Activated CD8-positive, alpha-beta memory T cell treated with anti-CD3 and anti-CD28 coated beads for 24 hours (primary cell): Measurements from ENCODE around the gene NIPAL1.
"Not testable (repeated sequence)": the region's sequence is repeated elsewhere in the genome, so short reads cannot be mapped to it uniquely, and the experiment has no call there.

Experiments used
- DNase-seq: peaks from one replicate; pipeline ENCODE4 v3.0.0-alpha.2; 2020

The NIPAL1 gene

DNA sequence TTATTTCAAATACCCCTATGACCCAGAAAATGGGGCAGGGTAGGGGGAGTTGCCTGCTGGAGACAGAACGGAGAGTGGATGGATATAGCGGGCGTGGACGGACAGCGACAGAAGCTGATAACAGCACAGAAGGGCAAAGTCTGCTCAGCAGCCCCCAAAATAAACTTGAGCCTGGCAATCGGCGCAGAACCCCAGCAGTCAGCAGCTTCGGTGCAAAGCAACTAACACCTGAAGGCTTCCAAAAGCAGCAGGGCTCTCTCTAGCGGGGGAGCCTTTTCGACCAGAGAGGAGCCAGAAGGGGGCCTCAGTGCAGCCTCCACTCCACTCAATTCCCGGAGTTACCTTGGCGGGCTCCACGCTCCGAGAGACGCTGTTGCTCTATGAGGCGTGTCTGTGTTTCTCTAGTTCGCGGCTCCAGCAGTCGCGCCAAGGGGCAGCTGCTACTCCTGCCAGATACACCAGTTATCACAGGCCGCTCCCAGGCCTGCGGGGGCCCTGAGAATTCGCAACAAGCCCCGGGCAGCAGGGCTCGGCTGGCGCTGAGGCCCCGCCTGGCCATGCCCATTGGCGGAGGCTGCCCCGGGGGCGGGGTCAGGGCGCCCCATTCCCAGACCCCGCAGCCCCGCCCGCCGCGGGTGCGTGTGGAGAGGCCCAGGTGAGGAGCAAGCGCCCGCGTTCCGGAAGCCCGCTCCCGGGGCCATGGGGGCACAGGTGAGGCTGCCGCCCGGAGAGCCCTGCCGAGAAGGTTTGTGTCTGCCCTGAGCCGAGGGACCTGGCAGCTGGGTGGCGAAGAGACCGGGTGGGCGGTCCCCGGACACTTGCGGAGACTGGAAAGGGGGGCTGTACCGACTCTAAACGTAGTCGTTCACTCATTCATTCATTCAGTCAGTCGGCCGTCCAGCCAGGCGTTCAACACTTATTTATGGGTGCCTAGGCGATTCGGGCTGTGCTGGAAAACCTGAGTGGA, at the start of gene NIPAL1, which contains the start of gene CNGA1:
NIPAL1 (plus strand) TSS at position 632 of the 967 bp plus-strand sequence; CDS start at position 700, 68 bp downstream.
CNGA1 (minus strand) TSS at position 541 of the 967 bp plus-strand sequence. CDS start 63,992 bp downstream, outside the sequence.
- peak; percentile 90 for DNase-seq

DNA sequence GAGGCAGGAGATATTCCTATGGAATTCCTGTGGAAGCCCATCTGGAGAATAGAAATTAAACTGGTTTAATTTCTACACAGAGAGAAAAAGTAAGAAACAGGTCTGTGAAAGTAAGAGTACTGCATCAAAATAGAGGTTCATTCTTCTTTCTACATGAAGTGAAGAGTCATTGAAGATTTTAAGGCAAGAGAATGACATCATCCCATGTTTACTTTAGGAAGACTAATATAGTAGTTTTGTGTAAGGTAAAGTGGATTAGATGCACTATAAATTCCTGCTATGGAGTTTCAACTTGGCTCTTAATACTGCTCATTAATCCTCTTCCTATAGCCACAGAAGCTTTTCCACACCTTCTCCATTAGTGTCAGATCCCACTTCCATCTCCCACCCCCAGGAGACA, 47.7 kb upstream of the NIPAL1 start:
- no peak for DNase-seq

DNA sequence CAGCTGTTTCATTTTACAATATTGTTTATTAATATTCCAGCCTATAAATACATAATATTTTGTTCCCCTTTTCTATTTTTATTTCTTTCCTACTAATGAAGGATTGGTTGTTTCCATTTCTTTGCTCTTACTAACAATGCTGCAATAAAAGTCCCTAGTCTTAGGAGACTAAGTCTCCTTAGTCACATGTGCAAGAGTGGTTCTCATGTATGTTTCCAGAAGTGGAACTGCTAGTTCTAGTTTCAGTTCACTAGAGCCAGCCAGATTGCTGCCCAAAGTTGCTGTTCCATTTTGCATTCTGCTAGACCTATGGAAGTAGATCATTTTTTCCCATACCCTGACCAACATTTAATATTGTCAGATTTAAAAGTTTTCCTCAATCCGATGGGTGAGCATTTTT, 44.4 kb upstream of the NIPAL1 start:
- DNase-seq, result no peak

DNA sequence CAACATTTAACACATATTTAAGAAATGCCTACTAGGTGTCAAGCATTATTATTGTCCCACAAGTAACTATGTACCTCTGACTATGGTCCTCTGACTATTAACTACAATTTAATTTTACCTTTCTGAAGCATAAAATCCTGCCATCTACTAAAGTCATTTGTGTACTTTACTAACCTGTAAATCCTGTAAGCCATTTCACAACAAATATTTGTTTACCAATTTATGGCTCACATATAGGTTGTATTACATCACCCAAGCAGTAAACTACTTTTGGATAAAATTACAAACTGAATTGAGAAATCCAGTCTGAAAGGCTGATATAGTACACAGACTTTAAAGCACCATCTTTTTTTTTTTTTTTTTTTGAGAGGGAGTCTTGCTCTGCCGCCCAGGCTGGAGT, 43.9 kb upstream of the NIPAL1 start:
- DNase-seq, result no peak

DNA sequence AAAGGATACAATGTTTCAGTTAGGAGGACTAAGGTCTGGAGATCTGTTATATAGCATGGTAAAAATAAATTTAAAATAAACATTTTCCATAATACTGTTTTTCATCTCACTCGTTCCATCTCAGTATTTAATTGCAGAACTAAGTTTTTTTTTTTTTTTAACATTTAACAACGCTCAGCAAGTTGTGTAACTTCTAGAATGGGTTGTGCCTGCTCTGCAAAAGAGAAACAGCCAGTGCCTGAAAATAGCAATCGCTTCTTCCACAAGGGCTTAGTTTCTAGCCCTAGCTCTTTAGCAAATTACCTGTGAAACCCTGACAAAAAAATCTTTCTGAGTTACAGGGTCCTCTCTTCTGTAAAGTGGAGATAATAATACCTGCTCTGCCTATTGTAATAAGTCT, 42.0 kb upstream of the NIPAL1 start:
- no peak for DNase-seq

DNA sequence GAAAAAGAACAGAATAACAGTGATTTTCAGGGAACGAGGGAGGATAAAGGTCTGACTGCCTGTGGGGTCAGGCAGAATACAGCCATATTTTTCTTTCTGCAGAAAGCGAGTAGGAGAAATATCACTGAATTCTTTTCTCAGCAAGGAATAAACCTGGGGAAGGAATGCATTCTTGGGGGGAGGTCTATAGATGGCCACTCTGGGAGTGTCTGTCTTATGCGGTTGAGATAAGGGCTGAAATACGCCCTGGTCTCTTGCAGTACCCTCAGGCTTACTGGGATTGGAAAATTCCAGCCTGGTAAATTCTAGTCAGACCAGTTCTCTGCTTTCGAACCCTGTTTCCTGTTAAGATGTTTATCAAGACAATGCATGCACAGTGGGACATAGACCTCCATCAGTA, 26.4 kb upstream of the NIPAL1 start:
- no peak for DNase-seq

DNA sequence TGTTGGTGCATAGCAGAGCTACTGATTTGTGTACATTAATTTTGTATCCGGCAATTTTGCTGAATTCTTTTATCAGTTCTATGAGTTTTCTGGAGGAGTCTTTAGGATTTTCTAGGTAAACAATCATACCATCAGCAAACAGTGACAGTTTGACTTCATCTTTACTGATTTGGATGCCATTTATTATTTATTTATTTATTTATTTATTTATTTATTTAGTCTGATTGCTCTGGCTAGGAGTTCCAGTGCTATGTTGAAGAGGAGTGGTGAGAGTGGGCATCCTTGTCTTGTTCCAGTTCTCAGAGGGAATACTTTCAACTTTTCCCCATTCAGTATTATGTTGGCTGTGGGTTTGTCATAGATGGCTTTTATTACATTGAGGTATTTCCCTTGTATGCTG, 24.1 kb upstream of the NIPAL1 start:
- not testable (repeated sequence) for DNase-seq

DNA sequence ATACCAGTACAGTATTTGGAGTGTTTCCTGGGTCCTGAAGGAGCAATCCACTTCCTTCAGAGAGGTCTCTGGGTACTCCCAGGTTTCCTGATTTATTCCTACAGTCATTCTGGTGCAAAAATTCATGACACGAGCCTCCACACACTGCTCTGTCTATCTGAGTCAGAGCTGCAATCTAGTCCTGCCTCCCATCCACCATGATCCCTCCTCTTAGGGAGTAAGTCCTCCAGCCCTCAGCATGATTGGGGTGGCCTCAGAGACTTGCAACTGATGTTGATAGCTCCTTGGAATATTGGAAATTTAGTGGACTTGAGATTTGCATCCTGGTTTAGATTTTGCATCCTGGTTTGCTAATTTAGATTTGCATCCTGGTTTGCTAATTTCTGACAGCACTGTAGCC, 20.6 kb upstream of the NIPAL1 start:
- no peak for DNase-seq

DNA sequence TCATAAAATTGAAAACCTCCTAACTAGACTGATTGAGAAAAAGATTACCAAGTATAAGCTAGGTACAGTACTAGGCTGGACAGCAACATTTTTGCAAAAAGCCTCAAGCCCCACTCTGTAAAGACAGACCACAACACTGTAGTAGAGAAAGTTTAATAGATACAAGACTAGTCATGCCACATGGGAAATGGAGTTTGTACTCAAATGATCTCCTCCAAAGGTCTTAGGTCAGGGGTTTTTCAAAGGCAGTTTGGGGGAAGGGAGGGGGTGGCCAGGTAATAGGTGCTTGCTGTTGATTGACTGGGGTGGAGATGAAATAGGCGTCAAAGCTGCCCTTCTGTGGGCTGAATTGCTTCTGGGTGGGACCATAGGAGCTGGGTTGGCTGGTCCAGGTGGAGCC, 14.3 kb upstream of the NIPAL1 start:
- DNase-seq, result no peak

DNA sequence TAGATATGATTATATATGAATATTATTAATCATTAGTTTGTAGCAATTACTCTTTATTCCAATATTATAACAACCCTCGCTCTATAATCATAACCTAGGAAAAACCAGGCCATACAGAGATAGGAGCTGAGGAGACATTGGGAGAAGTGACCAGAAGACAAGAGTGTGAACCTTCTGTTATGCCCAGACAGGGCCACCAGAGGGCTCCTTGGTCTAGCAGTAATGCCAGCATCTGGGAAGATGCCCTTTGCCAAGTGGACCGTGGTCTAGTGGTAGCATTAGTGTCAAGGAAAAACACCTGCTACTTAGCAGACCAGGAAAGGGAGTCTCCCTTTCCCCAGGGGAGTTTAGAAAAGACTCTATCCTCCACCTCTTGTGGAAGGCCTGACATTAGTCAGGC, 13.0 kb upstream of the NIPAL1 start:
- peak; percentile 67 for DNase-seq

DNA sequence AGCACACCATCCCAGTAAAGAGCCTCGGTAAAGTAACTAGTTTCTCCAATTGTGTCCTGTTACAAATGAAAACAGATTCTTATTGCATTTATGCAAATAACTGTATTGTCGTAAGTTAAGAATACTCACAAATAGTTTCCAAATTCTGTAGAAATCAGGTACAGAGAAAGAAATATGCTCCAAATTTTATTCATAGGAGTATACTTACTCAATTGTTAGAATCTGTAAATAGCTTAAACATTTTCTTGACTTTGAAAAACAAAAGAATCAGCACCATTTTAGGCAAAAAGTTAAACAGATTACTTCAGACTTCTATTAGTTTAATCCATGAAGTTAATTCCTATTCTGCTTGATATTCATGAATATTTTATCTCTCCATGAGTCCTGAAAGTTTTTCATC, 10.8 kb upstream of the NIPAL1 start:
- no peak for DNase-seq

DNA sequence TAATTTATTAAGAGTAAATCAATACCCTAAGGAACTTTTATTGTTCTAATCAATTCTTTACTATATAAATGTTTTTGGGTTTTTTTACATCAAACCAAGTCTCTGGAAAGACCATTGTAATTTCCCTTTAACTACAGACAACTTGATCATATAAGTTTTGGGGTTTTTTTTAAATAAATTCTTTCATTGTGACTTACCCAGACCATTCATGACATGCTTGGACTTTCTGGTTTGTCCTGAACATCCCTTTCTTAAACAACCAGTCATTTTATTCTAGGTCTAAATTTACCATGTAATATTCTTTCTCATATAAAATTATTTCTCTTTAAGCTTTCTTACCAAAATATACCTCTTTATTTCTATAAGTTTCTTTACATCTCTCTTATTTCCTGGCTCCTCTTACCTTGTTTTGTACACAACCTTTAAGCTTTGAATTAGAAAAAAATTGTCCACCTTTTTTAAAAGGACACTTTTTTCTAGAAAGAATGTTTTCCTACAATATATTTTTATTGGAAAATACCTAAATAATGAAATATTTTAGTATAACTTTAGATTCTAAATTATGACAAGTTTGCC, 8.5 kb upstream of the NIPAL1 start:
- no peak for DNase-seq

DNA sequence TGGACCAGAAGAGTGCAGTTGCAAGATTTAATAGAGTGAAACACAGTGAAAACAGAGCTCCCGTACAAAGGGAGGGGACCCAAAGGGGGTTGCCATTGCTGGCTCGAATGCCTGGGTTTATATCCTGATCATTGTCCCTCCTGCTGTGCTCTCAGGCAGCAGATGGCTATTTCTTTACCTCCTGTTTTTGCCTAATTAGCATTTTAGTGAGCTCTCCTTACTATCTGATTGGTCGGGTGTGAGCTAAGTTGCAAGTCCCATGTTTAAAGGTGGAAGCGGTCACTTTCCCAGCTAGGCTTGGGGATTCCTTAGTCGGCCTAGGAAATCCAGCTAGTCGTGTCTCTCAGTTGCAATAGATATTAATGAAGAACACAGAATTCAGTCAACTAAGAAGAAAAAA, 5.7 kb upstream of the NIPAL1 start:
- DNase-seq, result not testable (repeated sequence)

DNA sequence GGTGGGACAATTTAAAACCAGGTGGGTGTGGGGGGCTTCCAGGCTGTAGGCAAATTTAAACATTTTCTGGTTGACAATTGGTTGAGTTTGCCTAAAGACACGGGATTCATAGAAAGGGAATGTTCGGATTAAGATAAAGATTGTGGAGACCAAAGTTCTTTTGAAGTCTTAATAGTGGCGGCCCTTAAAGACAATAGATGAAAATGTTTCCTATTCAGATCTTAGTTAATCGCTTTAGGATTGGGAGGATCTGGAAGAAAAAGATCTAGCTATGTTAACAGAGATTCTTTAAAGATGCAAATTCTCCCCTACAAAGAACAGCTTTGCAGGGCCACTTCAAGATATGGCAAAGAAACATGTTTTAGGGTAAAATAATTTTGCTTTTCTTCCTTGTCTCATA, 4.8 kb upstream of the NIPAL1 start:
- no peak for DNase-seq

DNA sequence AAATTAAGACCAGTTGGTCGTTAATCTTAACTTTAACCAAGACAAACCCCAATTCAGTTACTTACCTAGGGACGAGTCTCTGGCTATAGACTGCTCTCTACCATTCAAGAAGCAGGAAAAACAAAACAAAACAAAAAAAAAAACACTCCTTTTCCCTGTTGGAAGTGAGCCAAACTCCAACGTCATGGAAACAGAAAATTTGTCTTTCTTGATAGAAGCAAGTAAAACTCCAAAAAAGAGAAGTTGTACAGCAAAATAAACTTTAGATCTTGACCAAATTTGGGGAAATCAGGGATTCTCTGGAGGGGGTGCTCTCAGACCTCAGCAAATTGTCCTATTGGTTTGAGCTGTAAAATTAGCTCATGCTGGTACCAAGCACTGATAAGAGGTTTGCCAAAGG, 3.7 kb upstream of the NIPAL1 start:
- DNase-seq, result no peak

DNA sequence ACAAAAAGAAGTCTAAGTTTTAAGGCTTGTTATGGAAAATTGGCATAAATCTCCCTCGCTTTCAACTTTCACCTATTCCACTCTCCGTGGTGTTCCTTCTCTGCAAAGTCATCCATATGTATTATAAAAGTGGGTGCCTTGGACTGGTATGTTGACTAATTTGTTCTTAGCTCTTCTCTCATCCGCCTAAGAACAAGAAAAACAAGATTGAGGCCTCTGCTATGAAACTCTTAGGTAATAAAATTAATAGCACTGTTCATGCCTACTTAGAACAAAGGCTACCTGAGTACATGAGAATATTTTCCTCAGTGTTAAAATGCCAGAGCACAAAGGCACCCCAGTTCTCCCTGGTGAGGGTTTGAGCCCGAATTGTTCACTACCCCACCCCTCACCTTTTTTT, 1.4 kb upstream of the NIPAL1 start:
- no peak for DNase-seq

DNA sequence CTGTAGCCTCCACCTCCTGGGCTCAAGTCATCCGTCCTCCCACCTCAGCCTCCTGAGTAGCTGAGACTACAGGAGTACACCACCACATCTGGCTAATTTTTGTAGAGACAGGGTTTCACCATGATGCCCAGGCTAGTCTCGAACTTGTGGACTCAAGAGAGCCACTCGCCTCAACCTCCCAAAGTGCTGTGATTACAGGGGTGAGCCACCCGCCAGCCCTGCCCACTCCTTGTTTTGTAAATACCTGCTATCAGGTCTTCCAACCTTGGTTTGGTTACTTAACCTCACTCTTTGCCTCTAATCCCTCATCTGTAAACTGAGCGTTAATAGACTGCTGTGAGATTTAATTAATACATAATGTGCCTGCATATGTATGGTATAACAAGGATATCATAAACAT, 894 bp upstream of the NIPAL1 start:
- DNase-seq, result no peak

DNA sequence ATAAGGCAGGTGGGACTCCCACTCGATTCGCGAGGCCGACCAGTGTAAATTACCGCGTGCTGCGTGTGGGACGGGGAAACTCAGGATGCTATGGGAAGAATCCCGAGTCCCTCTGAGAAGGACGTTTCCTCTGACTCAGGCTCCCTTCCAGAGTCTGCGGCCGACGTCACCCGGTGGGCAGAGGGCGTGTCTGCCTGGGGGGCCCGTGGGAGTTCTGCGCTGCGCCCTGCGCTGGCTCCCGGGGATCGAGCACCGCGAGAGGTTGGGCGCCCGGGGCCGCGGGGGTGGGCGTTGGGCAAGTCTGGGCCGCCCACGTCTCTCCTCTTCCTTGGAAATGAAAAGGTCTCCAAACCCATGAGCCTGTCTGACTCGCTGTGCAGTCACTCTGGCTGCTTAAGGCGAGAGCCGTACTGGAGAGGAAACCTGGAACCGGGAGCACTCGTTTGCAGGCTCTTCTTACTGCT, 568 bp downstream of the NIPAL1 start:
- DNase-seq, result peak; percentile 76

DNA sequence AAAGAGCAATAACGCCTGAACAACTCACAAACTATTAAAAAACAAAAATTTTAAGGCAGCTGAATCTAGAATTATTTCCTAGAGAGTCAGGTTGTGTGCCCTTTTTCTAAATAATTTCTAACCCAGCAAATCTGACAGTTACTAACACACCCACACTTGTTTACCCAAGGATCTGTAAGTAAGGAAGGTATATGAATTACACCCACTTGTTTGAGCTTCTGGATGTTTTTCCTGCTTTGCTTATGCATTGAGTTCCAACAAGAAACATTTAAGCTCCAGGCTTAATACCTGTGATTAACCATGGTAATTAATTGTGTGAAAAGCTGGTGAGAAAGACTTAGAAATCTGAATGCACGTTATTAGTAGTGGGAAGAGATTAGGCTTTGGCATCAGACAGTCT, 1.5 kb downstream of the NIPAL1 start:
- no peak for DNase-seq

DNA sequence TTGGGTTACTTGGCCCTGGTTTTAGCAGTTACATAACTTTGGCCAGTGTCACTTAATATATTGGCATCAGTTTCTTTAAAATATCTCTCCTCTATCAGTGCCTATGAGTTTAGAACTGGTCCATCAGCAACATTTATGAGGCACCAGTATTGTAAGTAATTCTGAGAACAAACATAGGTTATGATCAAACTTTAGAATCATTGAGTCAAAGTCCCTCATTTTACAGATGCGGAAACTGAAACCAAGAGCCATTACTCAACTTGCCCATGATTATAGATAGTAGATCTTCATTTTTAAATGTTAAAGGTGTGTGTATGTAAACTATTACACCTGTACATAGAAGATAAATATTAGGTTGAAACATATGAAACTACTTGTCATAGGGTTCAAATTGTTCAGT, 4.5 kb downstream of the NIPAL1 start:
- no peak for DNase-seq

DNA sequence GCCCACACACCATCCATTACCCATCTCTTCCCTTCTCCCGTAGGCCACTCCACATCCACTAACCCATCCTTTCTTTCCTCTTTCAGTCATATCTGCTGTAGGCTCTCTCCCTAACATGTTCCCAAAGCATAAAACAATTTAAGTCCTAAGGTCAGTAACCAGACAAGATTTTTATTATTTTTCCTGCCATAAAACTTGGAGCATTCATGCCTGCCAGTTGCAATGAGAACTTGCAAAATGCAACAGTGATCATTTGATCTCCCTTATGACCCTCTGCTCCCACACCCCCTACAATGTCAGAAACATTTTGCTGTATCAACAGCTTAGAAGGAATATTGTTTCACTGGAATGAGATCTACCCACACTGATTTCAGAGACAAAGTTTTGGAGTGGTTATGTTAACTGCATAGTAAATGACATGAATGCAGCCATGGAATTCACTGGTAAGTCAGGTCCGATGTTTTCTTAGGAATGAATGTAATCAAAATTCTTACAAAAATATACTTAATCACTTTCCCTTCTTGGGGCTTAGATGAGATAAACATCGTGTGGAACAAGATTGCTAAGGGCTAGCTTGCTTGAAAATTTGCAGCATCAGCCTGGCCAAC, 5.7 kb downstream of the NIPAL1 start:
- no peak for DNase-seq

DNA sequence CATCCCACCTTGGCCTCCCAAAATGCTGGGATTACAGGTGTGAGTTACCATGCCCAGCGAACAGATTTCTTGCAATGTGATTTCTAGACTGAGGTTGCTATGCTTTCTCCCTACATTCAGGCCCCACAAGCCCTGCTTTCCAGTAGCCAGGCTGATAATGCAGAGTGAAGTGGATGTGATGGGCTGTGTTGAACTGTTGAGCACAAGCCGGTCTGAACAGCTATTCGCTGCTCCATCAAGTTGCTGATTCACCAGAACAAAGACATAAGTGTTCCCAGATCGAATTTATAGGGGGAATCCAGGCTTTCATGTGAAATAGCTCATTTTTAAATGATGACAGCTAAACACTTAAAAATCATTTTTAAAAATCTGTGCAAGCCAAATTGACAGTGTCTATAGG, 8.0 kb downstream of the NIPAL1 start:
- no peak for DNase-seq

DNA sequence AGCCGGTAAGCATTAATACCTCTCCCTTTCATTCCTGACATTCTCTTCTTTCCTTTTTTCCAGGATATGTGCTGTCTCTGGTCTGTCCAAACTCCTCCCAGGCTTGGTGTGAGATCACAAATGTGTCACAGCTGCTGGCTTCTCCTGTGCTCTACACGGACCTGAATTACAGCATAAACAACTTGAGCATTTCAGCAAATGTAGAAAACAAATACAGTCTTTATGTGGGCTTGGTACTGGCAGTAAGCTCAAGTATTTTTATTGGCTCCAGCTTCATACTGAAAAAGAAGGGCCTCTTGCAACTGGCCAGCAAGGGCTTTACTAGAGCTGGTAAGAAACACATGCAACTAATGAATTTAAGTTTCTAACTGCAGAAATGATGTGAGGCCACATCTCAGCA, 8.4 kb downstream of the NIPAL1 start:
- no peak for DNase-seq

DNA sequence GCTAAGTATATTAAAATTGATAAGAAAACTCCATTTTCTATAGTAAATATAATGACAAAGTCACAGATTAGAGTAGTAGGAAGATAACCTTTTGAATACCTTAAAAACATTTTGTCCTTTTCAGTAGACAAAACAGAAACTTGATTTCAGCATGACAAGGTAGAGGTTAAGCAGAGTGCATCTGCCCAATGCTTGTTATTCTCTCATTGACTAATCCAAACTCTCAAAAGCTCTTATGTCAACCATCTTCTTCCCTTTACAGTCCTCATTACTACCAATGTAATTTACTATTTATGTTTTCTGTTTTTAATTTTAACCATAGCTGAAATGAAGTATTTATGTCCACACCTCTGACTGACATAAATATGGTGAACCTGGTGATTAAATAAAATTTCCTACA, 11.1 kb downstream of the NIPAL1 start:
- no peak for DNase-seq
